GM18858 (cell line): ENCODE measurements around the gene THOP1.
"Not testable (repeated sequence)": the region's sequence is repeated elsewhere in the genome, so short reads cannot be mapped to it uniquely, and the experiment has no call there.

Source experiments
- ATAC-seq: cut with Tn5 transposase; IDR thresholded peaks from one replicate; pipeline ENCODE4 v1.9.1; 2021; ENCODE audit not compliant: unreplicated experiment

THOP1 gene

DNA sequence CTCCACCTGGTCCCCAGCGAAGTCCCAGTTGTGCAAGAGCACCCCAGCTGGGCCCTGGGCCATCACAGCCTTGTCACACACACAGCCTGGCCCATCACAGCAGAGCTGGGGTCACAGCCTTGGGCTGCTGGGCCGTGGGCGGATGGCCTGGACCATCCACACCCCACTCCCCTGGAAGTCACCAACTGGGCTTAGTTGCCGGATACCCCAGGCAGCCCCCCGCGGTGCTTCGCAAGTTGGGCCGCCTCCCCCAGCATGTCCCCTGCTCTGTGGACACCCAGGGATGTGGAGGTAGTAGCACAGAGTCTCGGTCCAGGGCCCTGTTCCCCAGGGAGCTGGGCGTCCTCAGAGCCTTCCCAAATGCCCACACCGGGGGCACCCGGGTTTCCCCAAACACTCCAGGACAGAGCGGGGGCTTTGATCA is 29.9 kb downstream of the THOP1 start:
- no peak for ATAC-seq

DNA sequence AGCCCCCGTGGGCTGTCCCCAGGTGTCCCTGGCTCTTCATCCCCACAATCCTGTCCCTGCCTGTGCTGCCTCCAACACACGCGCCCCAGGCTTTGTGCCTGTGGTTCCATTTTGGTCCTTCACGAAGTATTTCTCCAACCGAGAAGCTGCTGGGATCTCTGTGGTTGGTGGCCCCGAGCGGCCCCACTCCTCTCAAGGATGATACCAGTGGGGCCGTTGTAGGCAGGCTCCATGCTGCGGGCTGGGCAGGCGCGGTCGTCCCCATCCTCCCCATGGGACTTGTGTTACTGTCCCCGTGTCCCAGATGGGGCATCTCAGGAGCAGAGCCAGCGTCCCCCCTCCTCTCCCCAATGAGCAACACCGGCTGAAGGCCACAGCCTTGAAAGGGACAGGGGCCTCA is 30.6 kb downstream of the THOP1 start:
- no peak for ATAC-seq

DNA sequence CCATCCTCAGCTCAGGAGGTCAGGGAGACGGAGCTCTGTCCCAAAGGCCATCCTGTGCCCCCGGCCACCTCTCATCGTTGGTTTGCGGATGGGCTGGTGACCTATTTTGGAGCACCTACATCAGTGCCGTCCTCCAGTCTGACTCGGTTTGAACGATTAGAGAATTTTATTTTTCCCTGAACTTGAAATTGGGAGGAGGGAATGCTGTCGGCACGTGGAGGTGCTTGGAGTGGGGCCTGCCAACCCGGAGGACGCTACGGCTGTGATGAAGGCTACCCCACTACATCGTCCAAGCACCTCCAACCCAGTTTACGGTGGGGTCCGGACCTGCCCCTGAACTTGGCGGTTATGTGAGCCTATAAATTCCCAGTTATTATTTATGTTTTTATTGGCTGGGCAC is 31.3 kb downstream of the THOP1 start:
- ATAC-seq, result no peak

DNA sequence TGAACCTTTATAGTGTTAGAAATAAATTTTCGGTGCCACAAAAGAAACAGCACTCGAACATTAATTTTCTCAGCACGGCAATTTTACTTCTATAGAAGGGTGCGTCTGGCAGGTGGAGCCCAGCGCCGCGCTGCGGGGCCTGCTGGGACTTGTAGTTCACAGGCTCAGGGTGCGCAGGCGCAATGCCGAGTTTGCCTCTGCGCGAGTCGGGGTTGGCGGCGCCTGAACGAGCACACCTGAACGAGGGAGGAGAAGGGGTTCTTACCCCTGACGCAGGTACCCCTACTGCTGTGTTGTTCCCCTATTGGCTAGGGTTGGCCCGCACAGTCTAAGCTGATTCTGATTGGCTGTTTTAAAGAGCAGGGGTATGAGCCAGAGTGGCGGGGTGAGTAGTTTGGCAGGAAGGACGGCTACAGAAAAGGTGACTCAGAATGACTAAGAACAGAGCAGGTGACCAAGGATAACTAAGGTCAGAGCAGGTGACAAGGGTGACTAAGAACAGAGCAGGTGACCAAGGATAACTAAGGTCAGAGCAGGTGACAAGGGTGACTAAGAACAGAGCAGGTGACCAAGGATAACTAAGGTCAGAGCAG is 32.0 kb downstream of the THOP1 start:
- not testable (repeated sequence) for ATAC-seq

- peak; percentile 78 for ATAC-seq
These were observed 34.3 kb downstream of the THOP1 start, which contains the start of gene ZNF554 for GRCh38 chr19:2819540-2820111. TSS of gene ZNF554 (plus strand) at chr19:2819868. CDS start at chr19:2820072, 204 bp downstream.

- ATAC-seq, result peak; percentile 10
These were observed 34.9 kb downstream of the THOP1 start for GRCh38 chr19:2820112-2820702.

DNA sequence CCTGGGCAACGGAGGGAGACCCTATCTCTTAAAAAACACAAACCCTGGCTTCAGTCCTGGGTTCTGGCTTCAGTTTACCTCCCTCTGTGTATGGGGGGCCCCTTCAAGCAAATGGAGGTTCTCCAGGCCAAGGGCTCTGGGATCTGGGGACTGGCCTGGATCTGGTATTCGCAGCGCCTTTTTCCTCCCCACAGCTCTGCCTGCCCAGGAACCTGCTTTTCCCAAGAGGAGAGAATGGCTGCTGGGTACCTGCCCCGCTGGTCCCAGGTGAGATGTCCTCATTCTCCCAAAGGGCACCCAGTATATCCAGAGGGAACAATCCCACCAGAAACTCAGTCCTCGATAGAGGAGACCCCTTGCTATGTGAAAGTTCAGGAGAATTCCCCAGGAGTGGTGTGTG is 37.5 kb downstream of the THOP1 start:
- ATAC-seq, result no peak

GRCh38 chr19:2823646-2824045 is 38.3 kb downstream of the THOP1 start:
- no peak for ATAC-seq

GRCh38 chr19:2824129-2824528 is 38.8 kb downstream of the THOP1 start:
- no peak for ATAC-seq

- no peak for ATAC-seq
These were observed 41.7 kb downstream of the THOP1 start for GRCh38 chr19:2827022-2827421.

GRCh38 chr19:2827840-2828489 is 42.7 kb downstream of the THOP1 start:
- no peak for ATAC-seq

- ATAC-seq, result no peak
These were observed 49.1 kb downstream of the THOP1 start for GRCh38 chr19:2834294-2834871.

DNA sequence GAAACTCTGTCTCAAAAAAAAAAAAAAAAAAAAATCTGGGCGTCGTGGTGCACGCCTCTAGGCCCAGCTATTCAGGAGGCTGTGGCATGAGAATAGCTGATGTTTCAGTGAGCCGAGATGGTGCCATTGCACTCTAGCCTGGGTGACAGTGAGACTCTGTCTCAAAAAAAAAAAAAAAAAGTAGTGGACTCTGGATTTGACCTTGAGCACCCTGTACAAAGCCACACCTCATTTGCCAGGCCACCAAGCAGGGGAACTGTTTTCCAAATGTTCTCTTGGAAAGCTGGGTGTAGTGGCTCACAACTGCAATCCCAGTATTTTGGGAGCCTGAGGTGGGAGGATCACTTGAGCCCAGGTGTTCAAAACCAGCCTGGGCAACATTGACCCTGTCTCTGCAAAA is 52.1 kb downstream of the THOP1 start:
- ATAC-seq, result no peak

DNA sequence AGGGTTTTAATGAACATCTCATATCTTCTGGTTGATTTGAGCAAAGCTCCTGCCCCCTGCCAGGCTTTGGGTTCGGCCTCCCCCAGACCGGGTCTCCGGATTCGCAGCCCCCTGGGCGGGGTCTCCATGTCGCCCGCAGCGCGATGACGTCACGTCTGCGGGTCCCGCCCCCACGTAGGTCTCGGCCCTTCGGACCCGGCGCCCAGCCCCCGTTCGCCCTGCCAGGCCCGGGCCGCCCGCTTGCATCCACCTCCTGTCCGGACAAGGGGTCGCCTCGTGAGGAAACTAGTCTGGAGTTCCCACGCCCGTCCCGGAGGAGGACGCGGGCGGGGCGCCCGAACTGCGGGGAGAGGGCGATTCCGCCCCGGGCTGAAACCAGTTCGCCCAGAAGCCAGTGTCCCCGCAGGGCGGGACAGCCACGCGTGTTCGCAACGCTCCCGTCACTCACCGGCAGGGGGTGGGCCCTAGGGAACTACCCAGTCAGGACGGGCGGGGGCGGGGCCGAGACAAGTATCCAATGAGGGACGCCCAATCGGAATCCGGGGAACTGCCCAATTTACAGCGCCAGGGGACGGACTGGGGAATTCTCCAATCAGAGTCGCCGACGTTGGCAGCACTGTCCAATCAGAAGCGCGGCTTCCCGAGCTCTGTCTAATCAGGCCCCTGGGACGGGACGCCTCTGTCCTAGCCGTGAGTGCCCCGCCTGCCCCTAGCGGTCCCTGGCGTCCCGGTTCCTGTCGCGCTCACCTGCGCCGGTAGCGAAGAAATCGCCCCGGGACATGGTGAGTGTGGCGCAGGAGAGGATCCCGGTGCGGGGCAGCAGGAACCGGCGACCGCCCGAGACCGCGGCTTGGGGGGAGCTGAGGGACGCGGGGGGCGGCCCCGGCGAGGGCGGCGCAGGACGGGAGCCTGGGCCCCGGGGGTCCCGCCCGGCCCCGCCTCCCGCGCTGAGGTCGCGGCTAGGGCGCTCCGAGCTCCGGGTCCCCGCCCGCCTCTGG is 55.8 kb downstream of the THOP1 start, which contains the start of gene ZNF555:
Gene ZNF555, plus strand, starts transcription at position 682 of the 998 bp plus-strand sequence. Its CDS starts 98 bp downstream, at position 780.
- peak; percentile 77 for ATAC-seq

DNA sequence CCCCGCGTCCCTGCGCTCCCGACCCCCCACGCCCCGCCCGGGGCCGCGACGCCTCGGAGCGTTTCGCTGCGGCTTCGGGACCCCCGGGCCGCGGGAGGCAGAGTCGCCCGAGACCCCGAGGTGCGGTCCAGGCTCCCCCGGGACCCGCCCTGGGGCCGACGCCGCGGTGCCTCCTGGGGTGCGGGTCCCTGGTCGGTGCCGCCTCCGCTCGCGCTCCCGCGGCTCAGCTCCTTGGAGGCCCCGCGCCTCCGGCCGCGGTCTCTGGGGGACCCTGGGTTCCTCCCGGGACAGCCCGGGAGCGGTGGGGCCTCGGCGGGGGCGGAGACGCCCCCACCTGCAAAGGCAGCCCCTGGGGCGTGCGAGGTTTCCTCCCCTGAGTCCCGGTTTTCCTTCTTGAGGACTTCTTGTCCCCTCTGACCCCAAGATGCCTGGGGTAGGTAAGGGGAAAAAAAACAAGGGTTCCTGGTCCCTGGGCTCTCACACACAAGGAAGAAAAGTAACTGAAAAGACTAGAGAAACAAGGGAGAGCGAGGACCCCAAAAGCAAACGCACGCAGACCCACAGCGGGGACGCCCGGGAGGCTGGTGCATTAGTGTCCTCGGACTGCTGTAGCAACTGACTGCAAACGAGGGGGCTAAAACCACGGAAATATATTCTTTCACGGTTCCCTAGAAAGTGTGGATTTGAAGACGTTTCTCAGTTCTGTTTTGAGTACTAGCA is 56.7 kb downstream of the THOP1 start:
- no peak for ATAC-seq

DNA sequence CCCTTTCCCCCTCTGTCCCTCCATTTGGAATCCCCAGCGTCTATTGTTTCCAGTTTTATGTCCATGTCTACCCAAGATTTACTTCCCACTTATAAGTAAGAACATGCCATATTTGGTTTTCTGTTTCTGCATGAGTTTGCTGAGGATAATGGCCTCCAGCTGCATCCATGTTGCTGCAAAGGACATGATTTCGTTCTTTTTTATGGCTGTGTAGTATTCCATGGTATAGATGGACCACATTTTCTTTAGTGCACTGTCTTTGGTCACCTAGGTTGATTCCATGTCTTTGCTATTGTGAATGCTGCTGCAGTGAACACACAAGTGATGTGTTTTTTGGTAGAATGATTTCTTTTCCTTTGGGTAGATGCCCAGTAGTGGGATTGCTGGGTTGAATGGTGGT is 59.8 kb downstream of the THOP1 start:
- ATAC-seq, result no peak

- no peak for ATAC-seq
These were observed 61.0 kb downstream of the THOP1 start for GRCh38 chr19:2846180-2846894.

- no peak for ATAC-seq
These were observed 62.2 kb downstream of the THOP1 start for GRCh38 chr19:2847507-2847906.

GRCh38 chr19:2848616-2849015 is 63.3 kb downstream of the THOP1 start:
- no peak for ATAC-seq
